ENCODE measurements around the gene DNALI1.

GRCh38 chr1:37616330-37616729, 59.6 kb downstream of the DNALI1 start:
- TF ChIP-seq POLR2A (IDR thresholded peaks at IDR 0.05; ENCODE audit: low read length), result no peak
- no peak for TF ChIP-seq GATA1 (IDR thresholded peaks at IDR 0.05; ENCODE audit: low read depth, low read length)
